ENCODE data around the gene STRAP.
A peak's percentile ranks its signal among the peaks of the same experiment; 100 is the strongest.
"Not testable (repeated sequence)": the region's sequence is repeated elsewhere in the genome, so short reads cannot be mapped to it uniquely, and the experiment has no call there.

The STRAP gene

GRCh38 chr12:15928870-15929571 lies 46.8 kb downstream of the STRAP start:
- no peak for ATAC-seq
- Mint-ChIP-seq H3K36me3 (peaks cover 25% of the 10 kb centered on the region), H3K27me3 (no peaks in the 10 kb centered on the region), H3K4me1 (peaks cover 11% of the 10 kb centered on the region), H3K9me3 (peaks cover 7% of the 10 kb centered on the region), H3K4me3 (no peak overlapping the region), H3K27ac (no peak overlapping the region)

GRCh38 chr12:15931590-15932053 lies 49.4 kb downstream of the STRAP start:
- Mint-ChIP-seq H3K36me3 (peaks cover 20% of the 10 kb centered on the region), H3K9me3 (peaks cover 7% of the 10 kb centered on the region), H3K27me3 (no peaks in the 10 kb centered on the region), H3K4me3 (no peak overlapping the region), H3K27ac (peak overlapping the region; percentile 61), H3K4me1 (peaks cover 12% of the 10 kb centered on the region)
- peak; percentile 90 for ATAC-seq

GRCh38 chr12:15932327-15932726 lies 50.1 kb downstream of the STRAP start:
- no peak for ATAC-seq
- H3K36me3 Mint-ChIP-seq: peaks cover 20% of the 10 kb centered on the region
- H3K4me1 Mint-ChIP-seq: peaks cover 17% of the 10 kb centered on the region
- no peaks in the 10 kb centered on the region for H3K27me3 Mint-ChIP-seq
- peaks cover 7% of the 10 kb centered on the region for H3K9me3 Mint-ChIP-seq
- no peak overlapping the region for H3K4me3 Mint-ChIP-seq
- H3K27ac Mint-ChIP-seq: peak overlapping the region; percentile 61

- H3K9me3 Mint-ChIP-seq: peaks cover 7% of the 10 kb centered on the region
- ATAC-seq: no peak
- H3K4me1 Mint-ChIP-seq: peaks cover 22% of the 10 kb centered on the region
Observed at GRCh38 chr12:15932971-15933370, 50.8 kb downstream of the STRAP start.

GRCh38 chr12:15933751-15934150 lies 51.6 kb downstream of the STRAP start:
- Mint-ChIP-seq H3K27ac (no peak overlapping the region), H3K4me1 (peaks cover 22% of the 10 kb centered on the region), H3K4me3 (no peak overlapping the region), H3K9me3 (peaks cover 7% of the 10 kb centered on the region), H3K36me3 (peaks cover 22% of the 10 kb centered on the region), H3K27me3 (no peaks in the 10 kb centered on the region)
- ATAC-seq: no peak

More at GRCh38 chr12:15932971-15933370, 50.8 kb downstream of the STRAP start:
- H3K27me3 Mint-ChIP-seq: no peaks in the 10 kb centered on the region
- no peak overlapping the region for H3K4me3 Mint-ChIP-seq
- H3K27ac Mint-ChIP-seq: no peak overlapping the region
- peaks cover 20% of the 10 kb centered on the region for H3K36me3 Mint-ChIP-seq

- no peak for ATAC-seq
- H3K4me3 Mint-ChIP-seq: no peak overlapping the region
- H3K27me3 Mint-ChIP-seq: no peaks in the 10 kb centered on the region
- H3K36me3 Mint-ChIP-seq: peaks cover 27% of the 10 kb centered on the region
- no peak overlapping the region for H3K27ac Mint-ChIP-seq
- peaks cover 20% of the 10 kb centered on the region for H3K4me1 Mint-ChIP-seq
- H3K9me3 Mint-ChIP-seq: peaks cover 11% of the 10 kb centered on the region
Observed at GRCh38 chr12:15936751-15937150, 54.6 kb downstream of the STRAP start.

GRCh38 chr12:15937902-15938301 lies 55.7 kb downstream of the STRAP start:
- H3K9me3 Mint-ChIP-seq: peaks cover 8% of the 10 kb centered on the region
- no peak for ATAC-seq
- no peak overlapping the region for H3K27ac Mint-ChIP-seq
- peaks cover 31% of the 10 kb centered on the region for H3K36me3 Mint-ChIP-seq
- H3K27me3 Mint-ChIP-seq: no peaks in the 10 kb centered on the region
- no peak overlapping the region for H3K4me3 Mint-ChIP-seq
- peaks cover 25% of the 10 kb centered on the region for H3K4me1 Mint-ChIP-seq

GRCh38 chr12:15939111-15939510 lies 56.9 kb downstream of the STRAP start:
- H3K4me3 Mint-ChIP-seq: no peak overlapping the region
- no peak overlapping the region for H3K27ac Mint-ChIP-seq
- no peaks in the 10 kb centered on the region for H3K27me3 Mint-ChIP-seq
- H3K9me3 Mint-ChIP-seq: peaks cover 7% of the 10 kb centered on the region
- no peak for ATAC-seq
- H3K36me3 Mint-ChIP-seq: peaks cover 24% of the 10 kb centered on the region
- H3K4me1 Mint-ChIP-seq: peaks cover 25% of the 10 kb centered on the region

GRCh38 chr12:15942475-15942874 lies 60.3 kb downstream of the STRAP start:
- ATAC-seq: no peak
- Mint-ChIP-seq H3K4me3 (no peak overlapping the region), H3K4me1 (peaks cover 44% of the 10 kb centered on the region), H3K36me3 (peaks cover 42% of the 10 kb centered on the region), H3K27me3 (no peaks in the 10 kb centered on the region), H3K27ac (no peak overlapping the region), H3K9me3 (peaks cover 9% of the 10 kb centered on the region)

GRCh38 chr12:15943519-15943918 lies 61.3 kb downstream of the STRAP start:
- peaks cover 49% of the 10 kb centered on the region for H3K36me3 Mint-ChIP-seq
- peaks cover 12% of the 10 kb centered on the region for H3K9me3 Mint-ChIP-seq
- H3K4me3 Mint-ChIP-seq: not testable (repeated sequence)

GRCh38 chr12:15948461-15948860 lies 66.3 kb downstream of the STRAP start:
- not testable (repeated sequence) for ATAC-seq, H3K27me3 Mint-ChIP-seq, H3K9me3 Mint-ChIP-seq, H3K4me3 Mint-ChIP-seq, H3K27ac Mint-ChIP-seq
- Mint-ChIP-seq H3K36me3 (peaks cover 38% of the 10 kb centered on the region), H3K4me1 (peaks cover 34% of the 10 kb centered on the region)

More at GRCh38 chr12:15943519-15943918, 61.3 kb downstream of the STRAP start:
- not testable (repeated sequence) for H3K27me3 Mint-ChIP-seq, ATAC-seq, H3K27ac Mint-ChIP-seq
- H3K4me1 Mint-ChIP-seq: peaks cover 41% of the 10 kb centered on the region
